Calu3 (cell line): ENCODE results near the gene MGMT. TPM values are rescaled to one million over a fixed set of nuclear protein-coding genes. Genes with fewer than 3 reads are reported as not detected.

Experiments used
- BruUV-seq: library from RNA; stranded (reverse); fragments of 400-500 nt; replicated peaks from 2 replicates; lab custom pipeline; 2021; lab: Mats Ljungman, UMichigan
- CTCF ChIA-PET: fragments of 300-600 bp; sonication (Branson Sonifier 250); formaldehyde crosslinking; loops from one replicate; lab custom pipeline; 2022; ENCODE audit warnings: antibody characterized with exemption; lab: Charles Lee
- DNase-seq: peaks from one replicate; pipeline ENCODE4 v3.0.0; 2022
- H3K27ac Mint-ChIP-seq: one replicate; pipeline ENCODE4 v1.8.0; 2022; ENCODE audit warnings: mixed read lengths; ENCODE audit not compliant: unreplicated experiment
- H3K27me3 Mint-ChIP-seq: one replicate; pipeline ENCODE4 v1.8.0; 2022; ENCODE audit warnings: mixed read lengths; ENCODE audit not compliant: unreplicated experiment
- H3K36me3 Mint-ChIP-seq: one replicate; pipeline ENCODE4 v1.8.0; 2022; ENCODE audit warnings: mild to moderate bottlenecking, moderate library complexity, mixed read lengths; ENCODE audit not compliant: insufficient read depth, unreplicated experiment
- H3K4me1 Mint-ChIP-seq: one replicate; pipeline ENCODE4 v1.8.0; 2022; ENCODE audit warnings: mild to moderate bottlenecking, low read depth, mixed read lengths; ENCODE audit not compliant: unreplicated experiment
- H3K4me3 Mint-ChIP-seq: one replicate; pipeline ENCODE4 v1.8.0; 2022; ENCODE audit warnings: mild to moderate bottlenecking, low read depth, moderate library complexity, mixed read lengths; ENCODE audit not compliant: unreplicated experiment
- H3K9me3 Mint-ChIP-seq: one replicate; pipeline ENCODE4 v1.8.0; 2022; ENCODE audit warnings: low read depth, mixed read lengths; ENCODE audit not compliant: unreplicated experiment
- intact Hi-C: fragments of 100-400 bp; cut with micrococcal nuclease; formaldehyde crosslinking; loops from one replicate; pipeline ENCODE4 v1.10.0; 2022; ENCODE audit not compliant: unreplicated experiment
- total RNA-seq: library from RNA; stranded (reverse); gene quantifications from 2 replicates; pipeline ENCODE4 v1.2.3, GENCODE V29; 2022
- TF ChIP-seq, protein P1 (sequence below): fragments of 200-600 bp; IDR thresholded peaks from one replicate; pipeline ENCODE4 v1.8.0; 2022; ENCODE audit warnings: antibody characterized with exemption; ENCODE audit not compliant: unreplicated experiment

The MGMT gene
- total RNA-seq, 1 experiment from 2014 or later: 8.3 TPM

DNA sequence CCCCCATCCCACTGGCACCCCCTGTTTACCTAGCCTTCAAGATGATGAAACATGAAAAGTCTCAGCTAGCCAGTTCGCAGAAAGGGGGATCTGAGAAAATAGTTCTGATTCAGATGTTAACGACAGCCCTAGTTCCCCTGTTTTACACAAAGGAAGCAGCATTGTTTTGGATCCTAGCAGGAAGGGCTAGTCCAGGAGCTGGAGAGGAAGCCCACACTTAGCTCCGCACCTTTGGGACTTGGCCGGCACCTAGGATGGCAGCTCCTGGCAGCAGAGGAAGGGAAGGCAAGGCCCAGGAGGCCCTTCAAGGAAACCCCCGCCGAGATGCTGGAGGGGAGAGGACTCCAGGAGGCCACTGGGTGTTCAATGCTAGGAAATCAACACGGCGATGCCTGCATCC lies 29.0 kb upstream of the MGMT start:
- no peak for DNase-seq
- Mint-ChIP-seq H3K27me3 (no peaks in the 10 kb centered on the region), H3K36me3 (no peaks in the 10 kb centered on the region), H3K9me3 (peaks cover 10% of the 10 kb centered on the region), H3K4me1 (no peaks in the 10 kb centered on the region), H3K4me3 (no peak overlapping the region), H3K27ac (no peak overlapping the region)
- intact Hi-C loops: no loop called here
- TF ChIP-seq, protein P1, sequence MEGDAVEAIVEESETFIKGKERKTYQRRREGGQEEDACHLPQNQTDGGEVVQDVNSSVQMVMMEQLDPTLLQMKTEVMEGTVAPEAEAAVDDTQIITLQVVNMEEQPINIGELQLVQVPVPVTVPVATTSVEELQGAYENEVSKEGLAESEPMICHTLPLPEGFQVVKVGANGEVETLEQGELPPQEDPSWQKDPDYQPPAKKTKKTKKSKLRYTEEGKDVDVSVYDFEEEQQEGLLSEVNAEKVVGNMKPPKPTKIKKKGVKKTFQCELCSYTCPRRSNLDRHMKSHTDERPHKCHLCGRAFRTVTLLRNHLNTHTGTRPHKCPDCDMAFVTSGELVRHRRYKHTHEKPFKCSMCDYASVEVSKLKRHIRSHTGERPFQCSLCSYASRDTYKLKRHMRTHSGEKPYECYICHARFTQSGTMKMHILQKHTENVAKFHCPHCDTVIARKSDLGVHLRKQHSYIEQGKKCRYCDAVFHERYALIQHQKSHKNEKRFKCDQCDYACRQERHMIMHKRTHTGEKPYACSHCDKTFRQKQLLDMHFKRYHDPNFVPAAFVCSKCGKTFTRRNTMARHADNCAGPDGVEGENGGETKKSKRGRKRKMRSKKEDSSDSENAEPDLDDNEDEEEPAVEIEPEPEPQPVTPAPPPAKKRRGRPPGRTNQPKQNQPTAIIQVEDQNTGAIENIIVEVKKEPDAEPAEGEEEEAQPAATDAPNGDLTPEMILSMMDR: no peak
- CTCF ChIA-PET: no interaction called here
- BruUV-seq: no TSS peak

DNA sequence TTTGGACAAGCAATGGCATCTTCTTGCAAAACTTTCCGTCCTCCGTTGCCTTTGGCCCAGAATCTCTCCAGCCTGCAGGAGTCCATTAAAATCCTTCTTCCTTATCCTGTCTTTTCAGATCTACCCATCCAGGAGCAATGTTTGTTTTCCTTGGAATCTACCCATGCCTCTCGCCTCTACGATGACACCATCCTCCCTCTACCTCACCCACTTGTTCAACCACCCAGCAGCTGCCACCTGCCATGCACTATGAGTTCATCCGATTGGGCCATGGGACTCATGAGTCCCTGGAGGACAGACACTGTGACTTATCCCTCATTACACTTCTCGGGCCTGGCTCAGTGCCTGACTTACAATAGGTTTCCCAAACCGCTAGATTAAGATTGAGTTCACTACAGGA lies 26.8 kb upstream of the MGMT start:
- DNase-seq: no peak
- CTCF ChIA-PET: no interaction called here
- Mint-ChIP-seq H3K27ac (no peak overlapping the region), H3K36me3 (no peaks in the 10 kb centered on the region), H3K4me3 (no peak overlapping the region), H3K4me1 (no peaks in the 10 kb centered on the region), H3K27me3 (no peaks in the 10 kb centered on the region), H3K9me3 (peaks cover 9% of the 10 kb centered on the region)
- TF ChIP-seq, protein P1: no peak
- BruUV-seq: no TSS peak
- intact Hi-C loops: no loop called here

DNA sequence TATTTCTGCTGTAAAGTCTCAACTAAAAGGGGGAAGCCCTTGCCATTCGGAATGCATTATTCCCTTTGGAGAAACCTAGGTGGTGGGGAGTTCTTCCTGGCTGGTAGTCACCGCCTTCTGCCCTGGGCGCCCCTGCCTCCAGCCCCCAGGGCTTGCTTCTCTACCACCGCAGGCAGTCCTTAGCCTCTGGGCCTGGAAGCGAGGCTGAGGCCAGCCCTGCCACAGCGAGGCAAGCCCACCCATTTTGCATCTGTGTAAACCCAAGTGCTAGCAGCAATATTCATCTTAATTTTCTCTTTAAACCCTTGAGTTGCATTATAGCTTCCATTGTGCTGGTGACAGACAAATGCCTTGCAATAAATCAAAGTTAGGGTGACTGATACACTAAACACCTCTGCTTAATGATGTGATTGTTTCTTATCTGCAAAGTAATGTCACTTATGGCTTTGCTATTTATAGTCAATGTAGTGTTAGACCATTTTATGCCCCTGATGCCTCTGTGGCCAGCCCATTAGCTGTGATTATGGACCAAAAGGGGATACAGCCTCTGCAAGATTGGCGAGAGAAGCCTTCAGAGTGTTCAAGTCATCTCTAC lies 26.2 kb upstream of the MGMT start:
- TF ChIP-seq, protein P1: no peak
- H3K4me3 Mint-ChIP-seq: no peak overlapping the region
- H3K9me3 Mint-ChIP-seq: peaks cover 7% of the 10 kb centered on the region
- BruUV-seq: no TSS peak
- no peaks in the 10 kb centered on the region for H3K4me1 Mint-ChIP-seq
- intact Hi-C loops: no loop called here
- no peaks in the 10 kb centered on the region for H3K27me3 Mint-ChIP-seq
- no peak overlapping the region for H3K27ac Mint-ChIP-seq
- H3K36me3 Mint-ChIP-seq: no peaks in the 10 kb centered on the region
- no peak for DNase-seq
- CTCF ChIA-PET: no interaction called here

DNA sequence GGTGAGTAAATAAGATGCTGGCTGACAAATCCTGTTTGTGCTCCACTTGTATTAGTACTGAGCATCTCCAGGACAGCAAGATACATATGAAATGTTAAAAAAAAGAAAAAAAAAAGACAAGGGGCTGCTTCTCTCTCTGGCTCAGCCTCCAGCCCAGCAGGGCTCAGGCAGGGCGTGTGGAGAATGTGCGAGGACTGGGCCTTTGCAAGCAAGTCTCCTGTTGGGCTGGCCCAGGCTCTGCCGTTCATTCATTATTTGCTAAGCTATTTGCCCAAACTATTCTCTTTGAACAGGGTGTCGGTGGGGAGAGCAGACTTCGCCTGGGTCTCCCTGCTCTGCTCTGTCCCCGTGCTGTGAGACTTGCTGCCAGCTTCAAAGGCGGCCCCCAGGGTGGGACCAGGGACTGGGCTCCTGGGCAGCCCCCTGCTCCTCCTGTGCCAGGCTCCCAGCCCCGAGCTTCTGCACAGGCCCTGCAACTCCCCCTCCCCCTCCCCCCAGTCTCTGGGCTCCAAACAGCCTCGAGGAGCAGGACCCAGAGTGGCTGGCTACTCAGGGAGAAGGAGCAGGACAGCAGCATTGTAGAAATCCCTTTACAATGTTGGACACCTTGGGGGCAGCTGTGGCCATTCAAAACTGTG lies 25.6 kb upstream of the MGMT start:
- no peak overlapping the region for H3K27ac Mint-ChIP-seq
- DNase-seq: no peak
- H3K9me3 Mint-ChIP-seq: peaks cover 7% of the 10 kb centered on the region
- no peaks in the 10 kb centered on the region for H3K4me1 Mint-ChIP-seq
- no TSS peak for BruUV-seq
- CTCF ChIA-PET: no interaction called here
- no peaks in the 10 kb centered on the region for H3K27me3 Mint-ChIP-seq
- TF ChIP-seq, protein P1: no peak
- H3K36me3 Mint-ChIP-seq: no peaks in the 10 kb centered on the region
- H3K4me3 Mint-ChIP-seq: no peak overlapping the region
- intact Hi-C loops: no loop called here
